ENCODE measurements around the gene ALLC.

DNA sequence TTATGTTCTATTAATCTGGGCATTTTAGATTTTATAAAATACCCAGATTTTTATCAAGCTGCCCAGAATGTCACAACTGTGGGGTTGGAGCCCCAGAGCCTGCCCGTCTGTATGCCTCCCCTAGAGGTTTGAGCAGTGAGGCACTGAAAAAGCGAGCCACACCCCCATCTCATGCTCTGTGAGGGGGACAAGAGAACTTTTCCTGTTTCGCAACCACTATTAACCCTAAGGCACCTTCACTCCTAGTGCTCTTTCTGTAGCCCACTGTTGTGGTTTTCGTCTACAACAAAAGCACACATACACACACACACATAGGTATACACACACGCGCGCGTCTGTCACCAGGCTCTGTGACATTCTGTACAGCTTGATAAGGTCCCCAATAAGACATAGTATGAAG, 83.4 kb downstream of the ALLC start:
- TF ChIP-seq CTCF (IDR thresholded peaks at IDR 0.05) = no peak
- TF ChIP-seq POLR2A (IDR thresholded peaks at IDR 0.05) = no peak

Data from testis (tissue), 2 donors.